GM21619 (cell line): ENCODE results near the gene DOCK4.

Experiments used
- ATAC-seq: cut with Tn5 transposase; IDR thresholded peaks from one replicate; pipeline ENCODE4 v1.9.1; 2021; ENCODE audit not compliant: unreplicated experiment

The DOCK4 gene

DNA sequence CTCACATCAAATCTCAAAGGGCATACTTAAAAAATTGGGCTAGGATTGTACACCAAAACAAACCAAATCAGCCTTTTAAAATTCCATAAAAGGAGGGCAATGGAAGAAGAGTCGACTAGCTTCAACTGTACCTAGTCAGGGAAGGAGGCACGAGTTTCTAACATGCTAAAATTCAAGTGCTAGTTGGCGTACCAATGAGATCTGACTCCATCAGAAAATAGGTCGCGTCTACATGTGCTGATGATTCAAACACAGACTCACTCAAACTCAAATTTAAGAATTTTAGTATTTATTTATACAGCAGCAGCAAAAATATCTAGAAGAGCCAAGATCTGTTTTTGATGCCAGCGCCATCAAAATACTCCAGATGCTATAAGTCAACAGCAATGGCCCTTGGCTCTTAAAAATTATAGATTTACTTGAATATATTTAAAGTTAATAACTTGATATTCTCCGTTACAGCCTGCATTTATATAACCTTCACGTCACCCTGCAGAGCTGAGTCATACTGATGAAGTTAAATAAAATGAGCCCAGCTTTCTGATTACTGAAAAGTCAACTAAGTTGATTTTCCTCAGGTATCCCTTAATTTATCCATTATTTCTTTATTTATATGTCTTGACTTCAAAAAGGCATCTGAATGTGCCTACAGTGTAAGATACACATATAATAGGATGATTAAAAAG, 341.8 kb downstream of the DOCK4 start:
- no peak for ATAC-seq

- no peak for ATAC-seq
Observed at GRCh38 chr7:111863269-111863668, 342.9 kb downstream of the DOCK4 start.

DNA sequence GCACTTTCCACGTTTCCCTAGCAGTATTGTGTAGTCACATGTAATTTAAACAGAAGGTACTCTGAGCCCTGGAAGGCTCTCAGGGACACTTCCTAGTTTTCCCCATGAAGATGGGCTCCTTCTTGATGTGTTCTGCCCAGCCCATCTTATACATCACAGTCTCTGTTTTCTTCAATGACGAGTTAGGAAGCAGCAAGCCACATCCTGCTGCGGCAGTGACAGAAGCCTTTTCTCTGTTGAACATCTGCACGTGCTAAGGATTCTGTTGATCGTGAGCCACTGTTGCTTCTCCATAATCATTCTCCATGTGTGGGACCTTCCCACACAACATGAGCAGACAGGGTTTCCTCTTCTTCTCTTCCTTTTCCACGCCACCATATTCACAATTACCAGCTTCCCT, 346.0 kb downstream of the DOCK4 start:
- ATAC-seq: no peak

DNA sequence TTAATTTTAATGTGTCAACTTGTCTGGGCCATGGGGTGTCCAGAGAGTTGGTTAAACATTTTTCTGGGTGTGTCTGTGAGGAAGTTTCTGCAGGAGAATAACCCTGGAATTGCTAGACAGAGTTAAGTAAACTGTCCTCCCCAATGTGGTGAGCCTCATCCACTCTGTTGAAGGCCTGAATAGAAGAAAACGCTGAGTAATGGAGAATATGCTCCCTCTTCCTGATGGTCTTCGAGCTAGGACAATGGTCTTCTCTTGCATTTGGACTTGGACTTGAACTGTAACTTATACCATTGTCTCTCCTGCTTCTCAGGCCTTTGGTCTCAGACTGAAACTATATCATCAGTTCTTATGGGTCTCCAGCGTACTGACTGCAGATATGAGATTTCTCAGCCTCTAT, 347.9 kb downstream of the DOCK4 start:
- no peak for ATAC-seq

DNA sequence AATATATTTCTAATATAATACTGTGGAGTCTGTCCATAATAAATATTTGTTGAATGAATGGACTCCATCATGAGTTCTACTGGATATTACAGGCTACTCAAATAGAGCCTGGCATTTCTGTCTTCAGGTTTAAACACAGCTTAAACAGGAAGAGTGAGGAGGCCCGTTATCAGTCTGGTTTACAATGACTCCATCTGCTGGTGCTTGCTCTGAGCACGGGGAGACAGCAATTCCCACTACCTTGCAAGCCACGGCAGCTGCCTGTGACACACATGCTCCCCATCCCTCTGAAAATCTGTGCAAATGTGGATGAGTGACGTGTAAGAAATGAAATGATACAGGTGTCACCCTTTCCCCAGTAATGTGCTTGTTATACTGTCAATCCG, 350.4 kb downstream of the DOCK4 start:
- no peak for ATAC-seq

GRCh38 chr7:111855161-111855841, 350.9 kb downstream of the DOCK4 start:
- ATAC-seq: peak; percentile 73

DNA sequence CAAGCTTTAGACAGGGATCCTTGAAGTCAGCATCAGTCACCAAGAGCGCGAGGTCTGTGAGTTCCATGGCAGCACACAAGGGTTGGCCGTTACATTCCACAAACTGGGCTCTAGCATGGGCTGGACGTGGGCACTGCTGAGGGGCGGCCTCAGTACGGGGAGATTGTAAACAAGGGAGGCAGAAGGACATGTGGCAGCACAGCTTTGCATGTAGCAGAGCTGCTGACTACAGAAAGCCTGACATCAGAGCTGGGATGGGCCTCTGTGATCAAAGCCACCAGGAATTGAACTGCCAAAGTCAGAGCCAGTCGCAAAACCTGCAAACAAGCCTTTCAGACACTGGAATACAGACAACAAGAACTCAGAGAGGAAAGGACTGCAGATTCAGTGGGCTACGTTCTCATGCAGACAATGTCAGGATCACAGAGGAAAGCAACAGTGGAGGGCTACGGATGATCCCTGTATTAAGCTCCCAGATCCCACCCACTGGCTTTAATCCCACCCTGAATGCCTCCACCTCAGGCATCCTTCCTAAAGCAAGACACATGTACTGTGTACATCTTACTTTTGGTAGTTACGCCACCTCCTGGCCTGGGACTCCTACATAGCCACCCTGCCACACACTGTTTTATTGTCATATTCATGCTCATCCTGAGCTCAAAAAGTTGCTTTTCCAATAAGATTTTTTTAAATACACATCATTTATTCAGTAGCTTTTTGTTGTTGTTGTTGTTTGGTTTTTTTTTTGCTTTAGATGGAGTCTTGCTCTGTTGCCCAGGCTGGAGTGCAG, 352.8 kb downstream of the DOCK4 start:
- ATAC-seq: no peak

GRCh38 chr7:111852081-111852480, 354.1 kb downstream of the DOCK4 start:
- ATAC-seq: no peak

DNA sequence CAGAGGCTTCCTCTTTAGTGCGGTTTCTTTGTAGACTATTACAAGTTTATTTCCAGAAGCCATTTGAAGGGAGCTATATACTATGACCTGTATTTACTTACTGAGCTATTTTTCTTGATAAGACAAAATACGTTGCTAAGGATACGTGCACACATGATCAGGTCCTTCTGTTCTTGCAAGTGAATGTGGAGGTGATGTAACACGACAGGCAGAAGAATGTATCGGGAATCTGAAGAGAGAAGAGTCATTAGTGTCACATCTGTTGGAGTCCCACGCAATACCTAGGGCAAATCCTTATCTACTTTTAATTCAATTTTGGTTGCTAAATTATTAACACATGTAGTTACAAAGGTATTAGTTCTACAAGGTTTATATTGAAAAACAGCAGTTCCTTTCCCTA, 359.3 kb downstream of the DOCK4 start:
- ATAC-seq: no peak

GRCh38 chr7:111845853-111846252, 360.3 kb downstream of the DOCK4 start:
- no peak for ATAC-seq

DNA sequence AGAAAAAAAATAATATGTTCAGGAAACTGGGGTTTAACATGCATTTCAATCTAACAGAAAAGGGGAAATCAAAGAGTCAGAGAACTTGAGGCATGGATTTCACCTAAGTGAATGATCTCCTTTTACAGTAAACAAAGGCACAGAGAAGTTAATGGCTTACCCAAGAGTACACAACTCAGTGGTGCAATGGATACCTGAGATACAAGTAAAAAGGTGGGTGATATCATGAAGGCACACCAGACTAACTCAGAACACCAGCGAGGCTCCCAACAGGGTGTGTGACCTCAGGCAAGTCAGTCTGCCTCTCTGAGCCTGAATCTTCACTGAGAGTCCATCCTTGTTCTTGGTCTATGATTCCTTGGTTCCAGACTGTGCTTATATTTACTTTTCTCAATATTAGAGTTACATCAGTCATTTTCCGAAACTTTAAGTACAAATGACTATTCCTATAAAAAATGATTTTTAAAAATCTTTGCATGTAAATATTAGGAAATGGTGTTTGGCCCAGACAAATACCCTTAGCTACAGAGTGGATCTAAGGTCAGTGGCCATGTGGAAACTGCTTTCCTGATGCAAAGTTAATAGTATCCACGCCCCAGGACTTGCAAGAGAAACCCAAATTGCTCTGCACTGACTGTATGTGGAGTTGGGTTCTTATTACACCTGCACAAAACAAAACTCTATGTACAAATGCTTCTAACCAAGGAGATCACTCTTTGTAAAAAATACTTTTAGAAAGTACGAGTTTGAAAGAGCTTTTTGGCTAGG, 361.1 kb downstream of the DOCK4 start:
- ATAC-seq: no peak

GRCh38 chr7:111842491-111842890, 363.7 kb downstream of the DOCK4 start:
- no peak for ATAC-seq

DNA sequence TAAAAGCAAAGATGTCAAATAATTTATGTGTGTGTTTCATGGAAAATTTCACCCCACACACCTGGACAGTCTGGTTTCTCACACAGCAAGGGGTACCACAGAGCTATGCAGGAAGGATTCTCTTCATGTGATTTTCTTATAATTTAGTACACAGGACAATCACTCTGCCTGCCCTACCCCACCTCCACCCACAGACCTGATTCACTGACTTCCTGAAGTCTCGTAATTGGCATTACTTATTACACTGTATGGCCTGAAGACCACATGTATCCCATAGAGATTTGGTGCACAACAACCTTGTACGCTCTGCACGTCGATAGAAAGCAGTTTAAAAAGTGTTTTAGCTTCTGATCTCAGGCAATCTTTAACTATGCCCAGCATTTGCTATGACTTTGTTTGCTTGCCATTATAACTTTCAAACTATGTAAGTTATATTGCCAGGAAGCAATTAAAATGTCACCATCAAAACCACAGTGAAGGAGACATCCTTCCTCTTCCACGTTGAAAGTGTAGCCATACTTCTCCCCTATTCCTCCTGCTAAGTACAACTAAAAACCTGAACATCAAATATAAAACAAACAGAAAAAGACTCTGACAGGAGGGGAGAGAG, 364.5 kb downstream of the DOCK4 start:
- no peak for ATAC-seq

- no peak for ATAC-seq
Observed at GRCh38 chr7:111840528-111840927, 365.7 kb downstream of the DOCK4 start.

GRCh38 chr7:111839261-111839660, 366.9 kb downstream of the DOCK4 start:
- ATAC-seq: no peak

GRCh38 chr7:111836592-111836991, 369.6 kb downstream of the DOCK4 start:
- no peak for ATAC-seq

- ATAC-seq: no peak
Observed at GRCh38 chr7:111835066-111835465, 371.1 kb downstream of the DOCK4 start.

DNA sequence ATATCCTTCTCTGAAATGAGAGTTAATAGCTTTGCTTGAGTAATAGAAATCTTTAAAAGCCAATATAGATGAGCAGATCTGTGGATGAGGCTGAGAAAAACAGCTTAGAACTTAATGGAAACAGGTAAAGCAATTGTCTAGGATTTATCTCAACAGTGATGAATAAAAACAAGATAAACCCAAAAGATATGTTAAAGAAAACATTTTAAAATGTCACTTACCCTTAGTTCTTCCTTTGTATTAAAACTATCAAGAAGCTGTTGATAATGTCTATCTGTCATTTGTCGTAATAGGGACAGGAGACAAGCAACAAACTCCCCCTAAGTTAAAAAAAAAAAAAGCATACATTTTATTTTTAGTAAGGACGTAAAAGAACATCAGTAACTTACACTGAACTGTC, 371.8 kb downstream of the DOCK4 start:
- ATAC-seq: no peak

DNA sequence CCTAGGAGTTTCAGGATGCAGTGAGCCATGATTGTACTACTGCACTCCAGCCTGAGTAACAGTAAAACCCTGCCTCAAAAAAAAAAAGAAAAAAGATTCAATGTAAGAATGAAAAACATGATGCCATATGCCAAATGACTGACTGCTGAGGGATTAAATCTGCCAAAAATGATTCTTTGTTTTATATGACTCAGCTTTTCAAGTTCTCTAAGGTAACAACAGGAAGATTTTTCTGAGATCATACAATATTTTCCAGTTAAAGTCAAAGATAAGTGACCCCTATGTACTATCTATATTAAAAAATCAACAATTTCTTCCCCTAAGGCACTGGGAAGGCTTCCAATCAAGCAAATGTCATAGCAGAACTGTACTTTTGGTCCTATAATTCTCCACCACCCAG, 372.7 kb downstream of the DOCK4 start:
- ATAC-seq: no peak

DNA sequence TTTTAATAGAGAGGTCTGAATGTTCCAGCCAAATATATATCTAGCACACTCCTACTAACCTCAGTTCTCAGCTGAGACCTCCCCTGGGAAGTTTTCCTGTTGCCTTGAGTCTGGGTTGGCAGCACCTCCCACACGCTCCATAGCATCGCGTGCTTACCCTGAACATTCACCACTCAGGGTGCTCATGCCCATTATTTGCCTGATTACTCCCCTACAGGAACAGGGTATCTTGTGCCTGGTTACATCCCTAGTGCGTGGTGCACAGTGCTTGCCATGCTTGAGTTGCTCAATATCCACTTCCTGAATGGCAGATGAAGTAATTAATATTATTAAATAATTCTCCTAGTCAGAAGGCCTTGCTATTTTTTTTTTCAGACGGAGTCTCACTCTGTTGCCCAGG, 374.0 kb downstream of the DOCK4 start:
- no peak for ATAC-seq

DNA sequence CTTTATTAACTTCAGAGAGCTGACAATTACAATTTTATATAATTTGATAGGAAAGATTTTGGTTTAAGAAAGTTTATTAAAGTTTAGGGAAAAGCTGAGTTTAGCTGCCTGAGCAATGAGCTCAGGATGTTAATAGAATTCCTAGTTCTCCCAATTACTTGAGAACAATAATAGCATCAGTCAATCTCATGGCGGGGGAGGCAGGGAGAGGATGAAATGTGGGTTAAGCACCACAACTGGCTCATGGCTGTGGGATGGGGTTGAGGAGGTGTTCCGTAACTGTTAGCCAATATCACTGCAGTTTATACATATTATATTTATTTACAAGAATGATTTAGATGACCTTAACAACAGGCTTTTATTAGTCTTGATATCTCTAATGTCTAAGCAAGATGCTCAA, 377.0 kb downstream of the DOCK4 start:
- ATAC-seq: no peak
